Calu3 (cell line): Measurements from ENCODE around the gene DRC7. TPM values are rescaled to one million over a fixed set of nuclear protein-coding genes. Genes with fewer than 3 reads are reported as not detected.

ENCODE experiments used
- BruUV-seq: library from RNA; stranded (reverse); fragments of 400-500 nt; replicated peaks from 2 replicates; lab custom pipeline; 2021; lab: Mats Ljungman, UMichigan
- CTCF ChIA-PET: fragments of 300-600 bp; sonication (Branson Sonifier 250); formaldehyde crosslinking; loops from one replicate; lab custom pipeline; 2022; ENCODE audit warnings: antibody characterized with exemption; lab: Charles Lee
- DNase-seq: peaks from one replicate; pipeline ENCODE4 v3.0.0; 2022
- H3K27ac Mint-ChIP-seq: one replicate; pipeline ENCODE4 v1.8.0; 2022; ENCODE audit warnings: mixed read lengths; ENCODE audit not compliant: unreplicated experiment
- H3K27me3 Mint-ChIP-seq: one replicate; pipeline ENCODE4 v1.8.0; 2022; ENCODE audit warnings: mixed read lengths; ENCODE audit not compliant: unreplicated experiment
- H3K36me3 Mint-ChIP-seq: one replicate; pipeline ENCODE4 v1.8.0; 2022; ENCODE audit warnings: mild to moderate bottlenecking, moderate library complexity, mixed read lengths; ENCODE audit not compliant: insufficient read depth, unreplicated experiment
- H3K4me1 Mint-ChIP-seq: one replicate; pipeline ENCODE4 v1.8.0; 2022; ENCODE audit warnings: mild to moderate bottlenecking, low read depth, mixed read lengths; ENCODE audit not compliant: unreplicated experiment
- H3K4me3 Mint-ChIP-seq: one replicate; pipeline ENCODE4 v1.8.0; 2022; ENCODE audit warnings: mild to moderate bottlenecking, low read depth, moderate library complexity, mixed read lengths; ENCODE audit not compliant: unreplicated experiment
- H3K9me3 Mint-ChIP-seq: one replicate; pipeline ENCODE4 v1.8.0; 2022; ENCODE audit warnings: low read depth, mixed read lengths; ENCODE audit not compliant: unreplicated experiment
- CTCF ChIP-seq: fragments of 200-600 bp; IDR thresholded peaks from one replicate; pipeline ENCODE4 v1.8.0; 2022; ENCODE audit warnings: antibody characterized with exemption; ENCODE audit not compliant: unreplicated experiment
- intact Hi-C: fragments of 100-400 bp; cut with micrococcal nuclease; formaldehyde crosslinking; loops from one replicate; pipeline ENCODE4 v1.10.0; 2022; ENCODE audit not compliant: unreplicated experiment
- total RNA-seq: library from RNA; stranded (reverse); gene quantifications from 2 replicates; pipeline ENCODE4 v1.2.3, GENCODE V29; 2022

The DRC7 gene
- total RNA-seq, 1 experiment from 2014 or later: not detected

- intact Hi-C loops: loop anchor here (10.0 kb wide), 1 partner anchor 394 kb away; the partner anchor contains the start of gene CFAP20
- Mint-ChIP-seq H3K27me3 (peaks cover 43% of the 10 kb centered on the region), H3K36me3 (peaks cover 20% of the 10 kb centered on the region), H3K27ac (no peak overlapping the region), H3K9me3 (no peaks in the 10 kb centered on the region), H3K4me1 (peaks cover under 1% of the 10 kb centered on the region), H3K4me3 (no peak overlapping the region)
- DNase-seq: no peak
- TF ChIP-seq CTCF: no peak
- CTCF ChIA-PET: interaction anchor here (0.5 kb wide), 3 partner anchors 60 to 149 kb away, joined by 3 to 9 read pairs (median 3); no protein-coding TSS in a partner anchor
- no TSS peak for BruUV-seq
These were observed 36.4 kb downstream of the DRC7 start for GRCh38 chr16:57730771-57731730.

- CTCF ChIA-PET: no interaction called here
- Mint-ChIP-seq H3K36me3 (peaks cover 27% of the 10 kb centered on the region), H3K4me1 (peaks cover 11% of the 10 kb centered on the region), H3K4me3 (no peak overlapping the region), H3K27me3 (peaks cover 35% of the 10 kb centered on the region), H3K27ac (no peak overlapping the region), H3K9me3 (no peaks in the 10 kb centered on the region)
- BruUV-seq: no TSS peak
- no peak for DNase-seq
- intact Hi-C loops: loop anchor here (10.0 kb wide), 1 partner anchor 393 kb away; the partner anchor contains the start of gene CFAP20
- no peak for TF ChIP-seq CTCF
These were observed 37.4 kb downstream of the DRC7 start for GRCh38 chr16:57732037-57732436.

- intact Hi-C loops: loop anchor here (10.0 kb wide), 1 partner anchor 392 kb away; the partner anchor contains the start of gene CFAP20
These were observed 38.1 kb downstream of the DRC7 start for GRCh38 chr16:57732714-57733113.

More at GRCh38 chr16:57732714-57733113, 38.1 kb downstream of the DRC7 start:
- TF ChIP-seq CTCF: no peak
- peaks cover 27% of the 10 kb centered on the region for H3K36me3 Mint-ChIP-seq
- H3K9me3 Mint-ChIP-seq: no peaks in the 10 kb centered on the region
- peaks cover 13% of the 10 kb centered on the region for H3K4me1 Mint-ChIP-seq
- DNase-seq: no peak
- BruUV-seq: no TSS peak
- H3K27ac Mint-ChIP-seq: no peak overlapping the region
- no peak overlapping the region for H3K4me3 Mint-ChIP-seq
- CTCF ChIA-PET: no interaction called here
- peaks cover 35% of the 10 kb centered on the region for H3K27me3 Mint-ChIP-seq
